ENCODE results near the gene WDR27.

GRCh38 chr6:169502445-169502844 lies 199.4 kb downstream of the WDR27 start:
- TF ChIP-seq CTCF (IDR thresholded peaks at IDR 0.05) = no peak
- TF ChIP-seq POLR2A (IDR thresholded peaks at IDR 0.05) = no peak

All from heart left ventricle (tissue), 13 donors.